ENCODE results near the gene ETFDH. TPM values are rescaled to one million over a fixed set of nuclear protein-coding genes. Genes with fewer than 3 reads are reported as not detected.
"Not testable (repeated sequence)": the region's sequence is repeated elsewhere in the genome, so short reads cannot be mapped to it uniquely, and the experiment has no call there.

Gene ETFDH
- total RNA-seq, 2 experiments from 2014 or later = 13.3 to 19.2 TPM

DNA sequence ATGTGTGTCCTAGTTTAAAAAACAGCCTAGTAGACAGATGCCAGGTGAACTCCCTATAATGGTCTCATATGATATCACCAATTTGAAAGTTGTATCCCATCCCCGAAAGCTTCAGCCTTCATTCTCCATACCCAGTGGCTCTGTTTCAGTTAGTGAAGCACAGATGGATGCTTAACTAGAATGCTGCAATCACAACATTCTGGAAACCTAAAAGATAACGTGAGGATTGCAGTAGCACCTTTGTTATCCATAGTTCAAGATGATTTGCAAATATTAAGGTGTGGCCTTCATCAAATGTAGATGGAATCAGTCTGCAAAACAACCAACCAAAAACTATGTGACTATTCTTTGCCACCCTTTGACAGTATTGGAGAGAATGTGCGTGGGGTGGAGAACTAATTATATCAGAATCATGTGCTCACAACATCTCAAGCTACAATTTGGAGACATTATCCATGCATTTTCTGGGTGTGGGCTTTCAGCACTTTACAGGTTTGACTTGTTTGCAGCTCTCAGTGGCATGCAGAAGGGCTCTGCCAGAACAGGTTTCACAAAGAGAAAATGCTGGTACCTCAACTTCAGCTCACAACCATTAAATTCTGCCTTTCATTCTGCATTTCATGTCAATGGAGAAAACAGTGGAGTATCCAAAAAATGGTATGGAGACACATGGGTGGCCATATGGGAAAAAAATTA lies 69.4 kb downstream of the ETFDH start:
- no peaks in the 10 kb centered on the region for H3K79me2 ChIP-seq (ENCODE audit: insufficient read depth, low read depth, low read length)
- no peaks in the 10 kb centered on the region for H3K4me1 ChIP-seq (ENCODE audit: insufficient read depth, low read length, poor library complexity, severe bottlenecking)
- POLR2A ChIA-PET = no interaction called here
- H3K36me3 ChIP-seq (ENCODE audit: insufficient read depth, low read length) = no peaks in the 10 kb centered on the region
- H4K20me1 ChIP-seq (ENCODE audit: insufficient read depth, low read length) = no peaks in the 10 kb centered on the region
- no peaks in the 10 kb centered on the region for H3K9me2 ChIP-seq (ENCODE audit: insufficient read depth, low read length)
- no peaks in the 10 kb centered on the region for H3K9me3 ChIP-seq (ENCODE audit: low read length)
- no peak for DNase-seq (ENCODE audit: low spot score)
- H2AFZ ChIP-seq (ENCODE audit: low read length) = no peak overlapping the region
- intact Hi-C loops (cut with micrococcal nuclease; ENCODE audit: unreplicated experiment) = no loop called here
- no peak for TF ChIP-seq EZH2phosphoT487 (IDR thresholded peaks at IDR 0.05; ENCODE audit: borderline replicate concordance, low read depth, low read length)
- TF ChIP-seq, protein P1, sequence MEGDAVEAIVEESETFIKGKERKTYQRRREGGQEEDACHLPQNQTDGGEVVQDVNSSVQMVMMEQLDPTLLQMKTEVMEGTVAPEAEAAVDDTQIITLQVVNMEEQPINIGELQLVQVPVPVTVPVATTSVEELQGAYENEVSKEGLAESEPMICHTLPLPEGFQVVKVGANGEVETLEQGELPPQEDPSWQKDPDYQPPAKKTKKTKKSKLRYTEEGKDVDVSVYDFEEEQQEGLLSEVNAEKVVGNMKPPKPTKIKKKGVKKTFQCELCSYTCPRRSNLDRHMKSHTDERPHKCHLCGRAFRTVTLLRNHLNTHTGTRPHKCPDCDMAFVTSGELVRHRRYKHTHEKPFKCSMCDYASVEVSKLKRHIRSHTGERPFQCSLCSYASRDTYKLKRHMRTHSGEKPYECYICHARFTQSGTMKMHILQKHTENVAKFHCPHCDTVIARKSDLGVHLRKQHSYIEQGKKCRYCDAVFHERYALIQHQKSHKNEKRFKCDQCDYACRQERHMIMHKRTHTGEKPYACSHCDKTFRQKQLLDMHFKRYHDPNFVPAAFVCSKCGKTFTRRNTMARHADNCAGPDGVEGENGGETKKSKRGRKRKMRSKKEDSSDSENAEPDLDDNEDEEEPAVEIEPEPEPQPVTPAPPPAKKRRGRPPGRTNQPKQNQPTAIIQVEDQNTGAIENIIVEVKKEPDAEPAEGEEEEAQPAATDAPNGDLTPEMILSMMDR (conservative IDR thresholded peaks at IDR 0.05; ENCODE audit: low read length) = no peak
- BruUV-seq (replicated peaks) = no TSS peak
- CTCF ChIA-PET (ENCODE audit: unreplicated experiment) = no interaction called here
- no peak overlapping the region for H3K4me2 ChIP-seq (ENCODE audit: low read length)
- no peak overlapping the region for H3K4me3 ChIP-seq (ENCODE audit: low read depth, low read length, poor library complexity, severe bottlenecking)
- no peak overlapping the region for H3K27ac ChIP-seq (ENCODE audit: low read depth, low read length, poor library complexity, severe bottlenecking)

DNA sequence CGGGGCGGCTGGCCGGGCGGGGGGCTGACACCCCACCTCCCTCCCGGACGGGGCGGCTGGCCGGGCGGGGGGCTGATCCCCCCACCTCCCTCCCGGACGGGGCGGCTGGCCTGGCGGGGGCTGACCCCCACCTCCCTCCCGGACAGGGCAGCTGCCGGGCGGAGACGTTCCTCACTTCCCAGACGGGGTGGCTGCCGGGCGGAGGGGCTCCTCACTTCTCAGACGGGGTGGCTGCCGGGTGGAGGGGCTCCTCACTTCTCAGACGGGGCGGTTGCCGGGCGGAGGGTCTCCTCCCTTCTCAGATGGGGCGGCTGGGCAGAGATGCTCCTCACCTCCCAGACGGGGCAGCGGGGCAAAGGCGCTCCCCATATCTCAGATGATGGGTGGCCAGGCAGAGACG lies 74.4 kb downstream of the ETFDH start:
- H3K4me1 ChIP-seq (ENCODE audit: insufficient read depth, low read length, poor library complexity, severe bottlenecking); POLR2A ChIA-PET; H4K20me1 ChIP-seq (ENCODE audit: insufficient read depth, low read length); H3K36me3 ChIP-seq (ENCODE audit: insufficient read depth, low read length); DNase-seq (ENCODE audit: low spot score); intact Hi-C loops (cut with micrococcal nuclease; ENCODE audit: unreplicated experiment); CTCF ChIA-PET (ENCODE audit: unreplicated experiment); BruUV-seq (replicated peaks); H3K4me3 ChIP-seq (ENCODE audit: low read depth, low read length, poor library complexity, severe bottlenecking); H3K27ac ChIP-seq (ENCODE audit: low read depth, low read length, poor library complexity, severe bottlenecking); H3K79me2 ChIP-seq (ENCODE audit: insufficient read depth, low read depth, low read length); H3K9me2 ChIP-seq (ENCODE audit: insufficient read depth, low read length); H3K4me2 ChIP-seq (ENCODE audit: low read length); H3K9me3 ChIP-seq (ENCODE audit: low read length); H2AFZ ChIP-seq (ENCODE audit: low read length): not testable (repeated sequence)

DNA sequence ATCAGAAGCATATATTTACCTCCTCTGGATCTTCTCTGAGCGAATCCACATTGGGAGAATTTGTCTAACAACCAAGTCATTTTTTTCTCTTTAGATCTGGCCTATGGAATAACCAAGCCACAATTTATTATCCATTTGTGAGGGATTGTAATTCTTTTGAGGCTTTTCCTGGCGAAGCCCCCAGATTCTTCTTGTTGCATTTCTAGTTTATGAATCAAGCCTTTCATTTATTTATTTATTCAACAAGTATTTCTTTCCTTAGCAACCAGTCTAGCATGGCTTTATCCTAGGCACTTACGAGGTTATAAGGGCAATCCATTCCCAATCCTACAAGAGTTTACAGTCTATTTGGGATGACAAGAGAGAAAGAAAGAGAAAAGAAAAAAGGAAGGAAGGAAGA lies 78.3 kb downstream of the ETFDH start:
- ChIA-PET POLR2A (no interaction called here), CTCF (ENCODE audit: unreplicated experiment) (no interaction called here)
- no peak overlapping the region for H3K27ac ChIP-seq (ENCODE audit: low read depth, low read length, poor library complexity, severe bottlenecking)
- intact Hi-C loops (cut with micrococcal nuclease; ENCODE audit: unreplicated experiment) = no loop called here
- no peaks in the 10 kb centered on the region for H3K79me2 ChIP-seq (ENCODE audit: insufficient read depth, low read depth, low read length)
- no peaks in the 10 kb centered on the region for H3K9me3 ChIP-seq (ENCODE audit: low read length)
- H3K4me1 ChIP-seq (ENCODE audit: insufficient read depth, low read length, poor library complexity, severe bottlenecking) = no peaks in the 10 kb centered on the region
- TF ChIP-seq EZH2phosphoT487 (IDR thresholded peaks at IDR 0.05; ENCODE audit: borderline replicate concordance, low read depth, low read length) = no peak
- TF ChIP-seq, protein P1 (conservative IDR thresholded peaks at IDR 0.05; ENCODE audit: low read length) = no peak
- BruUV-seq (replicated peaks) = no TSS peak
- no peaks in the 10 kb centered on the region for H3K36me3 ChIP-seq (ENCODE audit: insufficient read depth, low read length)
- no peak overlapping the region for H2AFZ ChIP-seq (ENCODE audit: low read length)
- DNase-seq (ENCODE audit: low spot score) = no peak
- no peak overlapping the region for H3K4me2 ChIP-seq (ENCODE audit: low read length)
- H3K9me2 ChIP-seq (ENCODE audit: insufficient read depth, low read length) = no peaks in the 10 kb centered on the region
- no peaks in the 10 kb centered on the region for H4K20me1 ChIP-seq (ENCODE audit: insufficient read depth, low read length)
- H3K4me3 ChIP-seq (ENCODE audit: low read depth, low read length, poor library complexity, severe bottlenecking) = no peak overlapping the region

Data from OCI-LY7 (cell line).